Mammary epithelial cell (primary cell): ENCODE results near the gene SRC.

ENCODE experiments used
- EZH2 ChIP-seq: IDR thresholded peaks from 2 replicates; pipeline ENCODE4 v1.6.1; 2012; ENCODE audit warnings: low read length, inconsistent platforms, borderline replicate concordance
- TF ChIP-seq, protein P1 (sequence below), 2 donors: IDR thresholded peaks in 1 of 2; conservative IDR thresholded peaks in 1 of 2; 2 replicates each; pipeline ENCODE4 v1.5.1; 2011 to 2012; ENCODE audit warnings: inconsistent platforms in 2 of 2, low read length in 2 of 2, mild to moderate bottlenecking in 2 of 2, control low read depth in 1 of 2, low read depth in 1 of 2; ENCODE audit not compliant: insufficient read depth in 1 of 2; ENCODE audit errors: extremely low read depth in 1 of 2

DNA sequence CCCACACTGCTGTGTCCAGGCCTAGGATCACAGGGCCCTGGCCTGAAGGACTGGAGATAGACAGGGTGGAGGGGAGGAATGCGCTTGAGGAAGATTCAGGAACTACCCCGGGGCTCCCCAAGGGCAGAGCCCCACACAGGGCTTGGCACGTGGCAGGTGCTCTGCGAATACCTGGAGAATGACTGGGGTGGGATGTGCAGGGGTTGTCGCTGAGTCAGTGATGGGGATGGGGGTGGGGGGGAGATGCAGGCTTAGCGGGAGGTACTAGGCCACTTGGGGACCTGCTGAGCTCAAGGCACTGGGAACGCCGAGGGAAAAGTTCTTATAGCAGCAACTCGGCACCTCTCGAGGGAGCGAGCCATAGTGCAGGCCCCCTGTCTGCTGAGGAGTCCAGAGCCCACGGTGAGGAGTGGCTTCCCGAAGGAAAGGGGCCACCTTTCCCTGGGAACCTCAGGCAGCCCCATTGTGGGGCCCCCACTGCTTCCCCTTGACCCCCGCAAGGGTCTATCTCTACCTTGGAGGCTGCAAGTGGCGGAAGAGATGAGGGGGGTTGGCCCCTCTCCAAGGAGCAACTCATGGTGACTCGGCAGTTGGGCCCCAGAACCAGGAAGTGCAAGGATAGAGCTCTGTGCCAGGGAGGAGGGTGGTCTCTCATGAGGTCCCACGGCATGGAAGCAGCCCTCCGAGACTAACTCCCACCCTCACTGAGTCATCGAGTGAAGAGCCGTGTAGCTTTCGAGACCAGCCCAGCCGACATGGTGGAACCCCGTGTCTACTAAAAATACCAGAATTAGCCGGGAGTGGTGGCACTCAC, 33.1 kb downstream of the SRC start:
- TF ChIP-seq, protein P1, sequence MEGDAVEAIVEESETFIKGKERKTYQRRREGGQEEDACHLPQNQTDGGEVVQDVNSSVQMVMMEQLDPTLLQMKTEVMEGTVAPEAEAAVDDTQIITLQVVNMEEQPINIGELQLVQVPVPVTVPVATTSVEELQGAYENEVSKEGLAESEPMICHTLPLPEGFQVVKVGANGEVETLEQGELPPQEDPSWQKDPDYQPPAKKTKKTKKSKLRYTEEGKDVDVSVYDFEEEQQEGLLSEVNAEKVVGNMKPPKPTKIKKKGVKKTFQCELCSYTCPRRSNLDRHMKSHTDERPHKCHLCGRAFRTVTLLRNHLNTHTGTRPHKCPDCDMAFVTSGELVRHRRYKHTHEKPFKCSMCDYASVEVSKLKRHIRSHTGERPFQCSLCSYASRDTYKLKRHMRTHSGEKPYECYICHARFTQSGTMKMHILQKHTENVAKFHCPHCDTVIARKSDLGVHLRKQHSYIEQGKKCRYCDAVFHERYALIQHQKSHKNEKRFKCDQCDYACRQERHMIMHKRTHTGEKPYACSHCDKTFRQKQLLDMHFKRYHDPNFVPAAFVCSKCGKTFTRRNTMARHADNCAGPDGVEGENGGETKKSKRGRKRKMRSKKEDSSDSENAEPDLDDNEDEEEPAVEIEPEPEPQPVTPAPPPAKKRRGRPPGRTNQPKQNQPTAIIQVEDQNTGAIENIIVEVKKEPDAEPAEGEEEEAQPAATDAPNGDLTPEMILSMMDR (conservative IDR thresholded peaks at IDR 0.05 in 1 of 2, IDR thresholded peaks at IDR 0.05 in 1 of 2; ENCODE audit: extremely low read depth in 1 of 2, insufficient read depth in 1 of 2, low read depth in 1 of 2, low read length in 2 of 2): no peak
- no peak for TF ChIP-seq EZH2
